WTC11 (cell line): ENCODE data around the gene PPARA.

Experiments used
- AFF4 ChIP-seq: sonication (generic); formaldehyde crosslinking; IDR thresholded peaks from 2 replicates; pipeline ENCODE4 v1.8.1; 2023; ENCODE audit warnings: mild to moderate bottlenecking, missing genetic modification reagents, borderline replicate concordance
- CBFB ChIP-seq: sonication (generic); formaldehyde crosslinking; IDR thresholded peaks from 2 replicates; pipeline ENCODE4 v1.8.1; 2022; ENCODE audit warnings: mild to moderate bottlenecking, low read depth, missing genetic modification reagents
- GRHL2 ChIP-seq: fragments of 250-450 bp; sonication (Bioruptor Pico); IDR thresholded peaks from 2 replicates; pipeline ENCODE4 v1.8.0; 2022; ENCODE audit warnings: mild to moderate bottlenecking, moderate library complexity; ENCODE audit not compliant: insufficient replicate concordance, severe bottlenecking
- NFYB ChIP-seq: sonication (generic); formaldehyde crosslinking; conservative IDR thresholded peaks from 2 replicates; pipeline ENCODE4 v1.8.0; 2022; ENCODE audit warnings: low read depth, missing genetic modification reagents
- SMAD3 ChIP-seq: sonication (generic); formaldehyde crosslinking; IDR thresholded peaks from 2 replicates; pipeline ENCODE4 v1.8.0; 2022; ENCODE audit warnings: missing genetic modification reagents, mild to moderate bottlenecking, borderline replicate concordance
- ZNF121 ChIP-seq: sonication (generic); formaldehyde crosslinking; IDR thresholded peaks from 2 replicates; pipeline ENCODE4 v1.8.0; 2023; ENCODE audit warnings: missing genetic modification reagents
- TF ChIP-seq, protein P1 (sequence below): fragments of 200-600 bp; IDR thresholded peaks from 2 replicates; pipeline ENCODE4 v1.8.0; 2022; ENCODE audit warnings: antibody characterized with exemption

GRCh38 chr22:46198274-46198673 lies 47.9 kb downstream of the PPARA start:
- TF ChIP-seq GRHL2 (no peak), ZNF121 (CRISPR knock-in tag) (no peak), AFF4 (no peak), NFYB (CRISPR knock-in tag) (no peak), CBFB (CRISPR knock-in tag) (no peak), SMAD3 (CRISPR knock-in tag) (no peak)
- TF ChIP-seq, protein P1, sequence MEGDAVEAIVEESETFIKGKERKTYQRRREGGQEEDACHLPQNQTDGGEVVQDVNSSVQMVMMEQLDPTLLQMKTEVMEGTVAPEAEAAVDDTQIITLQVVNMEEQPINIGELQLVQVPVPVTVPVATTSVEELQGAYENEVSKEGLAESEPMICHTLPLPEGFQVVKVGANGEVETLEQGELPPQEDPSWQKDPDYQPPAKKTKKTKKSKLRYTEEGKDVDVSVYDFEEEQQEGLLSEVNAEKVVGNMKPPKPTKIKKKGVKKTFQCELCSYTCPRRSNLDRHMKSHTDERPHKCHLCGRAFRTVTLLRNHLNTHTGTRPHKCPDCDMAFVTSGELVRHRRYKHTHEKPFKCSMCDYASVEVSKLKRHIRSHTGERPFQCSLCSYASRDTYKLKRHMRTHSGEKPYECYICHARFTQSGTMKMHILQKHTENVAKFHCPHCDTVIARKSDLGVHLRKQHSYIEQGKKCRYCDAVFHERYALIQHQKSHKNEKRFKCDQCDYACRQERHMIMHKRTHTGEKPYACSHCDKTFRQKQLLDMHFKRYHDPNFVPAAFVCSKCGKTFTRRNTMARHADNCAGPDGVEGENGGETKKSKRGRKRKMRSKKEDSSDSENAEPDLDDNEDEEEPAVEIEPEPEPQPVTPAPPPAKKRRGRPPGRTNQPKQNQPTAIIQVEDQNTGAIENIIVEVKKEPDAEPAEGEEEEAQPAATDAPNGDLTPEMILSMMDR, result no peak
